PC-3 (cell line): Measurements from ENCODE around the gene SPG7.

Source experiments
- EZH2 ChIP-seq: fragments of 300-600 bp; sonication (generic); IDR thresholded peaks from one replicate; pipeline ENCODE4 v1.6.1; 2017; ENCODE audit warnings: antibody characterized with exemption, mild to moderate bottlenecking, low read length; ENCODE audit not compliant: unreplicated experiment
- TF ChIP-seq, protein P1 (sequence below): fragments of 300-600 bp; sonication (generic); conservative IDR thresholded peaks from 2 replicates; pipeline ENCODE4 v1.5.1; 2017; ENCODE audit warnings: antibody characterized with exemption, low read depth, mild to moderate bottlenecking, low read length

DNA sequence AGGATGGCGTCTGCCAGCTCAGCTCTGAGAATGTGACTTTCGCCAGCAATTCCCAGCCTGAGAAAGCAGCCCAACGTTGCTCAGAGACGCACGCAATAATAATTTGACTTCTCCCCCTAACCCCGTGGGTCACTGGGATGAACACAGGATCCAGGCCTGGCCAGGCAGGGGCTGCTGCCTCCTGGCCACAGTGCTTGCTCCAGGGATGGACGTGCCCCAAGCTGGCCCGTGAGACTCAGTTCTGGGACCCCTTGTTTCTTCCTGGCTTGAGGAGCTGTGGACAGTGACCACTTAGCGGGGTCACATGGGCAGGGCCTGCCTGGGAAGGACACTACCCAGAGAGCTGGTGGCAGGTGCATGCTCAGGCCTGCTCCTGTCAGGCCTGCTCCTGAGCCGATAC, 91.7 kb downstream of the SPG7 start:
- TF ChIP-seq, protein P1, sequence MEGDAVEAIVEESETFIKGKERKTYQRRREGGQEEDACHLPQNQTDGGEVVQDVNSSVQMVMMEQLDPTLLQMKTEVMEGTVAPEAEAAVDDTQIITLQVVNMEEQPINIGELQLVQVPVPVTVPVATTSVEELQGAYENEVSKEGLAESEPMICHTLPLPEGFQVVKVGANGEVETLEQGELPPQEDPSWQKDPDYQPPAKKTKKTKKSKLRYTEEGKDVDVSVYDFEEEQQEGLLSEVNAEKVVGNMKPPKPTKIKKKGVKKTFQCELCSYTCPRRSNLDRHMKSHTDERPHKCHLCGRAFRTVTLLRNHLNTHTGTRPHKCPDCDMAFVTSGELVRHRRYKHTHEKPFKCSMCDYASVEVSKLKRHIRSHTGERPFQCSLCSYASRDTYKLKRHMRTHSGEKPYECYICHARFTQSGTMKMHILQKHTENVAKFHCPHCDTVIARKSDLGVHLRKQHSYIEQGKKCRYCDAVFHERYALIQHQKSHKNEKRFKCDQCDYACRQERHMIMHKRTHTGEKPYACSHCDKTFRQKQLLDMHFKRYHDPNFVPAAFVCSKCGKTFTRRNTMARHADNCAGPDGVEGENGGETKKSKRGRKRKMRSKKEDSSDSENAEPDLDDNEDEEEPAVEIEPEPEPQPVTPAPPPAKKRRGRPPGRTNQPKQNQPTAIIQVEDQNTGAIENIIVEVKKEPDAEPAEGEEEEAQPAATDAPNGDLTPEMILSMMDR: no peak
- no peak for TF ChIP-seq EZH2
